Activated CD4-positive, alpha-beta T cell treated with anti-CD3 and anti-CD28 coated beads, Interleukin-2, Interleukin-6, amounts not matched to agents 100 ng/mL and 50 ng/mL, durations not matched to agents 16 hours and 8 hours (primary cell): ENCODE results near the gene KIN.
"Not testable (repeated sequence)": the region's sequence is repeated elsewhere in the genome, so short reads cannot be mapped to it uniquely, and the experiment has no call there.

Experiments
- DNase-seq: peaks from one replicate; pipeline ENCODE4 v3.0.0-alpha.2; 2020

KIN gene

GRCh38 chr10:7718685-7719084 lies 69.1 kb downstream of the KIN start:
- no peak for DNase-seq

GRCh38 chr10:7717767-7718166 lies 70.0 kb downstream of the KIN start:
- DNase-seq = no peak

GRCh38 chr10:7715515-7715914 lies 72.3 kb downstream of the KIN start:
- DNase-seq = no peak

- DNase-seq = not testable (repeated sequence)
These were observed 76.7 kb downstream of the KIN start for GRCh38 chr10:7711075-7711474.

GRCh38 chr10:7710446-7710845 lies 77.3 kb downstream of the KIN start:
- no peak for DNase-seq

- DNase-seq = no peak
These were observed 79.0 kb downstream of the KIN start for GRCh38 chr10:7708832-7709231.

GRCh38 chr10:7707858-7708622 lies 79.8 kb downstream of the KIN start:
- DNase-seq = no peak

GRCh38 chr10:7707102-7707501 lies 80.7 kb downstream of the KIN start:
- no peak for DNase-seq

GRCh38 chr10:7706534-7707073 lies 81.2 kb downstream of the KIN start:
- DNase-seq = no peak

GRCh38 chr10:7705341-7705740 lies 82.5 kb downstream of the KIN start:
- no peak for DNase-seq

- no peak for DNase-seq
These were observed 83.4 kb downstream of the KIN start for GRCh38 chr10:7704071-7705016.

- no peak for DNase-seq
These were observed 84.7 kb downstream of the KIN start, which contains the start of gene ITIH2 for GRCh38 chr10:7703140-7703539. ITIH2 (plus strand) TSS chr10:7703316; CDS start chr10:7703435, 119 bp downstream.

GRCh38 chr10:7702288-7702812 lies 85.4 kb downstream of the KIN start:
- DNase-seq = no peak

- DNase-seq = no peak
These were observed 86.5 kb downstream of the KIN start for GRCh38 chr10:7701158-7701742.
